Measurements from ENCODE around the gene AGAP1.

GRCh38 chr2:236038096-236038495 lies 544.3 kb downstream of the AGAP1 start:
- TF ChIP-seq POLR2A (IDR thresholded peaks at IDR 0.05) = no peak
- TF ChIP-seq, protein P1, sequence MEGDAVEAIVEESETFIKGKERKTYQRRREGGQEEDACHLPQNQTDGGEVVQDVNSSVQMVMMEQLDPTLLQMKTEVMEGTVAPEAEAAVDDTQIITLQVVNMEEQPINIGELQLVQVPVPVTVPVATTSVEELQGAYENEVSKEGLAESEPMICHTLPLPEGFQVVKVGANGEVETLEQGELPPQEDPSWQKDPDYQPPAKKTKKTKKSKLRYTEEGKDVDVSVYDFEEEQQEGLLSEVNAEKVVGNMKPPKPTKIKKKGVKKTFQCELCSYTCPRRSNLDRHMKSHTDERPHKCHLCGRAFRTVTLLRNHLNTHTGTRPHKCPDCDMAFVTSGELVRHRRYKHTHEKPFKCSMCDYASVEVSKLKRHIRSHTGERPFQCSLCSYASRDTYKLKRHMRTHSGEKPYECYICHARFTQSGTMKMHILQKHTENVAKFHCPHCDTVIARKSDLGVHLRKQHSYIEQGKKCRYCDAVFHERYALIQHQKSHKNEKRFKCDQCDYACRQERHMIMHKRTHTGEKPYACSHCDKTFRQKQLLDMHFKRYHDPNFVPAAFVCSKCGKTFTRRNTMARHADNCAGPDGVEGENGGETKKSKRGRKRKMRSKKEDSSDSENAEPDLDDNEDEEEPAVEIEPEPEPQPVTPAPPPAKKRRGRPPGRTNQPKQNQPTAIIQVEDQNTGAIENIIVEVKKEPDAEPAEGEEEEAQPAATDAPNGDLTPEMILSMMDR (IDR thresholded peaks at IDR 0.05) = no peak
